GM21381 (cell line): ENCODE results near the gene MIXL1.

Source experiments
- ATAC-seq: cut with Tn5 transposase; IDR thresholded peaks from one replicate; pipeline ENCODE4 v1.9.1; 2021; ENCODE audit warnings: mild to moderate bottlenecking, moderate library complexity; ENCODE audit not compliant: unreplicated experiment

The MIXL1 gene

DNA sequence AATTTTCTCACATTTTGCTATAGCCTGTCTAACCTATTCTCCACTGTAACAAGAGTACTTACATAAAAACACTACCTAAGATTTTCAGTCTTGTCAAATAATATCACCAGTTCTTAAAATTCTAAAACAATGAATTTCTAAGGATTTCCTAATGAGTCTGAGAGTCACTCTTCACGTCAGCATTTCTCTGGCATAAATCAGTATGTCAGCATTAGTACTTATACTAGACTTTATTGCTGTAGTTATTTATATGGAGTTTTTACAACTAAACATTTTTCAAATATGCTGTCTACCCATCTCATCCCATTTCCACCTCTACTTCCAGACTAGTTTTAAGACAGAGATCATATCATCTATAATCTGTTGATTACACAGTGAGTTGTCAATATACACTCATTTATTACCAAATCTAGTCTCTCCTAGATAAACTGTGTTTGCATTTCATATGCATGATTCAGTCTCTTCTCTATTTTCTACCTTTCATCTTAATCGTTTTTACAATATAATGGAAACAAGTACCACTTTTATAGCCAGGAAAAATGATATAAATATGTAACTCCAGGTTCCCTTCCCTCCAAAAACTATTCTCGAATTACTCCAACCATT, 52.7 kb downstream of the MIXL1 start:
- ATAC-seq: no peak
